ENCODE results near the gene CRYL1. TPM values are rescaled to one million over a fixed set of nuclear protein-coding genes. Genes with fewer than 3 reads are reported as not detected.

The CRYL1 gene
- total RNA-seq, 3 donors from 2014 or later (not counting 1 experiment from before 2014, with no cell fraction given): 13.4 to 15.8 (median 14.9) TPM

DNA sequence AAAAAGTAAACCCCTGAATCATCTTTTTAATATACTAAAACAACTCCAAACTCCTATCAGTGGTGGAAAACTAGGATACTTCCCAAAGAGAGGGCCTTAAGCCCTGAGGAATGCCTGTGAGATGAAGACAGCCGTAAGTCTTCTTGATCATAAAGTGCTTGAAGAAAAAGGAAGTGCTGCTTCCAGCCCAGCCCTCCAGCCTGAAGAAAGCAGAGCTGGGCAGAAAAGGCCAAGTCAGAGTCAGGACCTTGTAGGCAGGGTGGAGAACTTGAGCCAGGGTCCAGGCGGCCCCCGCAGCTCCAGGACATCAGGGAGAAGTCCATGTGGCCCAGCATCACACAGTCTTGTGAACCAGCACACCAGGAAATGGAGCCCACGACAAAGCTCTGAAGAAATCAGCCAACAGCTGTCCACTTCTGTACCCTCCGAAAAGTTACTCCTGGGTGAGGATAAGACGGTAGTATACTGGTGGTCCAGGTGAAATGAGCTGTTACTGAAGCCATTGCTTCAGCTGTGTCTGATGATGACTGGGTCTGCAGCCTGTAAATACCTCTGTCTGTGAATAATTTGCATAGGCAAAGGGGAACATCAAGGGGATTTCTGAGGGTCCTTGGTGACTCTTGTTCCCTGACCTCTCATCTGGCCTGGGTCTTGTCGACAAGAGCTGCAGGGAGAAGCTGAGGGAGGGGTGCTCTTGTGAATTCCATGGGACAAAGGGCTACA, 18.7 kb upstream of the CRYL1 start:
- H3K4me1 Mint-ChIP-seq: peaks cover 11 to 18% of the 10 kb centered on the region in 2 donors

DNA sequence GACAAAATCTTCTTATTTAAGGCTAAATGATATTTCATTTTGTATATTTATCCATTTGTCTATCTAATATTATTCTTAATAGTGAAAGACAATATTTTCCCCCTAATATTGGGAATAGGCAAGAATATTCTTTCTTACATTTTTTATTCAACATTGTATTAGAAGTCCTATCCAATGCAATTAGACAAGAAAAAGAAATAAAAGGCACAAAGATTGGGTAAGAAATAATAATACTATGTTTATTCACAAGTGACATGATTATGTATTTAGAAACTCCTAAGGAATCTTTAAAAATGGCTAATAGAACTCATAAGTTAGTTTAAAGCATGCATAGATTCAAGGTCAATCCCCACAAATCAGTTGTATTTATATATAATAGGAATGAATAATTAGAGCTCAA, 11.3 kb upstream of the CRYL1 start:
- Histone ChIP-seq H3K36me3 (ENCODE audit: control insufficient read depth, insufficient read depth, low read length) (no peaks in the 10 kb centered on the region), H3K4me1 (ENCODE audit: control insufficient read depth, insufficient read depth, low read length) (no peaks in the 10 kb centered on the region), H3K4me3 (ENCODE audit: low read length) (no peak overlapping the region), H3K27me3 (ENCODE audit: control insufficient read depth, insufficient read depth, low read length) (no peaks in the 10 kb centered on the region), H3K27ac (ENCODE audit: low read length) (no peak overlapping the region), H3K9me3 (ENCODE audit: control insufficient read depth, insufficient read depth, low read length) (no peaks in the 10 kb centered on the region)
- Mint-ChIP-seq H3K27me3 (ENCODE audit: low read depth in 2 of 2) (peaks cover 0 to 4% of the 10 kb centered on the region in 2 donors), H3K4me3 (no peak overlapping the region), H3K27ac (no peak overlapping the region), H3K36me3 (no peaks in the 10 kb centered on the region), H3K4me1 (no peaks in the 10 kb centered on the region), H3K9me3 (peaks cover 0 to 2% of the 10 kb centered on the region in 2 donors)
- intact Hi-C loops (cut with micrococcal nuclease): no loop called here
- ATAC-seq (no peak), DNase-seq (no peak)
- TF ChIP-seq, protein P1, sequence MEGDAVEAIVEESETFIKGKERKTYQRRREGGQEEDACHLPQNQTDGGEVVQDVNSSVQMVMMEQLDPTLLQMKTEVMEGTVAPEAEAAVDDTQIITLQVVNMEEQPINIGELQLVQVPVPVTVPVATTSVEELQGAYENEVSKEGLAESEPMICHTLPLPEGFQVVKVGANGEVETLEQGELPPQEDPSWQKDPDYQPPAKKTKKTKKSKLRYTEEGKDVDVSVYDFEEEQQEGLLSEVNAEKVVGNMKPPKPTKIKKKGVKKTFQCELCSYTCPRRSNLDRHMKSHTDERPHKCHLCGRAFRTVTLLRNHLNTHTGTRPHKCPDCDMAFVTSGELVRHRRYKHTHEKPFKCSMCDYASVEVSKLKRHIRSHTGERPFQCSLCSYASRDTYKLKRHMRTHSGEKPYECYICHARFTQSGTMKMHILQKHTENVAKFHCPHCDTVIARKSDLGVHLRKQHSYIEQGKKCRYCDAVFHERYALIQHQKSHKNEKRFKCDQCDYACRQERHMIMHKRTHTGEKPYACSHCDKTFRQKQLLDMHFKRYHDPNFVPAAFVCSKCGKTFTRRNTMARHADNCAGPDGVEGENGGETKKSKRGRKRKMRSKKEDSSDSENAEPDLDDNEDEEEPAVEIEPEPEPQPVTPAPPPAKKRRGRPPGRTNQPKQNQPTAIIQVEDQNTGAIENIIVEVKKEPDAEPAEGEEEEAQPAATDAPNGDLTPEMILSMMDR (IDR thresholded peaks at IDR 0.05): no peak

More for the DNA sequence above, 18.7 kb upstream of the CRYL1 start:
- Histone ChIP-seq H3K36me3 (ENCODE audit: control insufficient read depth, insufficient read depth, low read length) (no peaks in the 10 kb centered on the region), H3K4me1 (ENCODE audit: control insufficient read depth, insufficient read depth, low read length) (peaks cover 11% of the 10 kb centered on the region), H3K9me3 (ENCODE audit: control insufficient read depth, insufficient read depth, low read length) (no peaks in the 10 kb centered on the region), H3K27ac (ENCODE audit: low read length) (peak overlapping the region; percentile 28), H3K27me3 (ENCODE audit: control insufficient read depth, insufficient read depth, low read length) (no peaks in the 10 kb centered on the region), H3K4me3 (ENCODE audit: low read length) (no peak overlapping the region)
- intact Hi-C loops (cut with micrococcal nuclease): no loop called here
- 74% methylated on average over 7 of the region's 7 CpGs for WGBS (ENCODE audit: insufficient coverage)
- no peaks in the 10 kb centered on the region for H3K9me3 Mint-ChIP-seq
- TF ChIP-seq, protein P1 (IDR thresholded peaks at IDR 0.05): no peak
- ATAC-seq (no peak), DNase-seq (no peak)
- H3K27ac Mint-ChIP-seq: no peak overlapping the region
- no peaks in the 10 kb centered on the region for H3K36me3 Mint-ChIP-seq
- H3K4me3 Mint-ChIP-seq: no peak overlapping the region
- no peaks in the 10 kb centered on the region for H3K27me3 Mint-ChIP-seq (ENCODE audit: low read depth in 2 of 2)

DNA sequence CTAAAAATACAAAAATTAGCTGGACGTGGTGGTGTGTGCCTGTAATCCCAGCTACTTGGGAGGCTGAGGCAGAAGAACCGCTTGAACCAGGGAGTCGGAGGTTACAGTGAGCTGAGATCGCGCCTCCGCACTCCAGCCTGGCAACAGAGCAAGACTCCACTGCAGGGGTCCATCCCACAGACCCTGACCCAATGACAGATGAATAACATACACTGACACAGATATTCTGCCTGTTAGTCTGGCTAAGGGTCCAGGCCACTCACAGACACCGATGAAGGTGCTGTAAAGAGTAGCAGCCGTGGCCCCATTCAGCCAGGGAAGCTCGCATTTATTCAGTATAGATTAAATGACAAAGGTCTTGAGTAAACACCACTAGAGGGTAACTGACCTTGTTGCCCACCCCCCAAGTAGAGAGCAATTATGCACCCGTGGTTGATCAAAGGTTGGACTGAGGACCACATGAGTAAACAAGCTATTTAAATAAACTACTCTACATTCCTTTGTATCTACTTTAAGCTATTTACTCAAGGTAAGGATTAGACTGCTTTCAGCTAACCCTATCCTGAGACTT, 8.5 kb upstream of the CRYL1 start:
- H3K36me3 Mint-ChIP-seq: no peaks in the 10 kb centered on the region
- Histone ChIP-seq H3K4me1 (ENCODE audit: control insufficient read depth, insufficient read depth, low read length) (no peaks in the 10 kb centered on the region), H3K27me3 (ENCODE audit: control insufficient read depth, insufficient read depth, low read length) (no peaks in the 10 kb centered on the region), H3K9me3 (ENCODE audit: control insufficient read depth, insufficient read depth, low read length) (no peaks in the 10 kb centered on the region), H3K4me3 (ENCODE audit: low read length) (no peak overlapping the region), H3K27ac (ENCODE audit: low read length) (no peak overlapping the region), H3K36me3 (ENCODE audit: control insufficient read depth, insufficient read depth, low read length) (no peaks in the 10 kb centered on the region)
- DNase-seq (no peak), ATAC-seq (no peak)
- no peak overlapping the region for H3K4me3 Mint-ChIP-seq
- no peaks in the 10 kb centered on the region for H3K4me1 Mint-ChIP-seq
- peaks cover 1 to 4% of the 10 kb centered on the region in 2 donors for H3K27me3 Mint-ChIP-seq (ENCODE audit: low read depth in 2 of 2)
- no peak overlapping the region for H3K27ac Mint-ChIP-seq
- TF ChIP-seq, protein P1 (IDR thresholded peaks at IDR 0.05): no peak
- 93% methylated on average over 10 of the region's 10 CpGs for WGBS (ENCODE audit: insufficient coverage)
- intact Hi-C loops (cut with micrococcal nuclease): no loop called here
- peaks cover 0 to 2% of the 10 kb centered on the region in 2 donors for H3K9me3 Mint-ChIP-seq

All from natural killer cell (primary cell).